NCI-H226 (cell line): ENCODE measurements around the gene SRPRB.
"Not testable (repeated sequence)": the region's sequence is repeated elsewhere in the genome, so short reads cannot be mapped to it uniquely, and the experiment has no call there.

Experiments
- DNase-seq: peaks from one replicate; pipeline ENCODE4 v3.0.0-alpha.2; 2015

Gene SRPRB

DNA sequence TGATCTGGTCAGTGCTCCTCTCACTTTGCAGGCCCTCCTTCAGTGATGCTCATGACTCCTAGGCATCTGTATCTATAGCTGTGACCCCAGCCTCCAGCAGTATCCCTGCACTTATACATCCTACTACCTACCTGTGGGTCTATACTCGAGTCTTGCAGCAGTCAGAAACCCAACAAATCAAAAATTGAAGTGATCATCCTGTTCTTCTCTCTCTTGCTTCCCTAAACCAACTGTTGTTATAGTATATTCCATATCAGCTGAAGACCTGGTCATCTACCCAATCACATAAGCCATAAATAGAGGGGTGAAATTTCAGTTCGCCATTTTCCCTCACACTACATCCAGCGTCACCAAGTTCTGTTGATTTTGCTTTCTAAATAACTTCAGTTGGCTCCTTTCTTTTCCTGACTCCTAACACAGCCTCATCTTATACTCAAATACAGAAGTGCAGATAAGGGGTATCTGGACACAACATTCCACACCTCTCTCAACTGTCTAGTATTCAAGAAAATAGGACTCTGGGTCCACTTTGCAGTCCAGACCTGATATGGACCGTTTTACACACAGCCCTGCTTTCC is 25.9 kb upstream of the SRPRB start:
- no peak for DNase-seq

GRCh38 chr3:133780756-133781155 is 24.9 kb upstream of the SRPRB start:
- DNase-seq: not testable (repeated sequence)

DNA sequence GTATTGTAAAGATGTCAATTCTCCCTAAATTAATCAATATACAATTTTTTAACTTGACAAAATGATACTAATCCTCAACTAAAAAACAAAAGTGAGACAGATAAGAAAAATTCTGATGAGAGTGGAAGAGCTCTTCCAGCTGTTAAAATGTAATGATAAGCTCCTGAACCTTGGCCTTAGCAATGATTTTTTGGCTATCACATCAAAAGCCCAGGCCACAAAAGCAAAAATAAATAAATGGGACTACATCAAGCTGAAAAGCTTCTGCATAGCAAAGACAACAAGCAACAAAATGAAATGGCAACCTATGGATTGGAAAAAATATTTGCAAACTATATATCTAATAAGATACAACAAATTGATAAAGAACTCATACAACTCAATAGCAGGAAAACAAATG is 24.0 kb upstream of the SRPRB start:
- no peak for DNase-seq

DNA sequence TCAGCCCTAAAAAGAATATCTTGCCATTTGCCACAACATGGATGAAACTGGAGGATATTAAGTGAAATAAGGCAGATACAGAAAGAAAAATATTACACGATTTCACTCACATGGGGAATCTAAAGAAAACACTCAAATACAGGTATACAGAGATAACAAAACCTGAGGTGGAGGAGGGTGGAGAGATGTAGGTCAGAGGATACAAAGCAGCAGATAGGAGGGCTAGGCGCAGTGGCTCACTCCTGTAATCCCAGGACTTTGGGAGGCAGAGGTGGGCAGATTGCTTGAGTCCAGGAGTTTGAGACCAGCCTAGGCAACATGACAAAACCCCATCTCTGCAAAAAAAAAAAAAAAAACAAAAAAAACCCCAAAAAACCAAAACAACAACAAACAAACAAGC is 23.2 kb upstream of the SRPRB start:
- DNase-seq: no peak

- no peak for DNase-seq
These were observed 21.9 kb upstream of the SRPRB start for GRCh38 chr3:133783762-133784161.

DNA sequence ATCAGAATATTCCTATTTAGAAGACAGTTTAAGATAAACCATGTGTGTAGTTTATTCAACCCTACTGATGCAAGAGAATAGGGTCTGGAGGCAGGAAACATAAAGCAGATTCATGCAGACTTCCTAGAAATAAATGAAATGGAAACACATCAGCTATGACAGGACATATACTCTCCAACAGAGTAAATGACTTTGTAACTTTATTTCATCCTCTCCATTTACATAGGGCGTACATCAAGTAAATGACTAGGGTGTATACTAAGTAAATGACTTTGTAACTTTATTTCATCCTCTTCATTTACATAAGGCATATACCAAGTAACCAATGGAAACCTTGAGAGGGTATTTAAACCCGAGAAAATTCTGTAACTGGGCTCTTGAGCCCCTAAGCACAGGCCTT is 17.6 kb upstream of the SRPRB start:
- DNase-seq: no peak

DNA sequence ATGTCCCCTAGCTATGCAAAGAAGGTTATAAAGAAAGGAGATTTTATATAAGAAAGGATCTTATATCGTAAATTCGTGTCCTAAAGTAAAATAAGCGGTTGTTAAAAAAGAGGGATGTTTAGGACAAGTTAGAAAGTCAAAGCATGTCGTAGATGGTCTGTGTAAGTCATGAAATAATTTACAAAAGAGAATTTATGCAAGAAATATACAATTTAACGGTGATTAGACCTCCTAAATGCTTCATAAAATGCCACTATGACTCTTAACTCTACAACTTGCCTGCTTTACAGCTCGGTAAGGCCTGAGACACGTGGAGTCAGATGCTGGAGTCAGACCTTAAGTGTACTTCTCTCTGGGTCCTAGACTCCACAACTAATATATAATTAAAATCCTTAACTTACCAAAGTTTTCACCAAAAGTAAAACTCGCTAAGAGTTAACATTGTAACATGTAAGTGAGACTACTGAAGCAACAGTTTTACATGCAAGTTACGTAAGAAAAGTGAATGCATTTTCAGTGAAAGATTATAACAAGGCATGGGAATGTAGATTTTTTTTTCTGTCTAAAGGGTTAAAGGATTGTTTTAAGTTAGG is 13.3 kb upstream of the SRPRB start:
- DNase-seq: peak; percentile 45

GRCh38 chr3:133797396-133798105 is 8.1 kb upstream of the SRPRB start:
- DNase-seq: peak; percentile 72

- DNase-seq: peak; percentile 72
These were observed 5.6 kb upstream of the SRPRB start for GRCh38 chr3:133799794-133800585.

DNA sequence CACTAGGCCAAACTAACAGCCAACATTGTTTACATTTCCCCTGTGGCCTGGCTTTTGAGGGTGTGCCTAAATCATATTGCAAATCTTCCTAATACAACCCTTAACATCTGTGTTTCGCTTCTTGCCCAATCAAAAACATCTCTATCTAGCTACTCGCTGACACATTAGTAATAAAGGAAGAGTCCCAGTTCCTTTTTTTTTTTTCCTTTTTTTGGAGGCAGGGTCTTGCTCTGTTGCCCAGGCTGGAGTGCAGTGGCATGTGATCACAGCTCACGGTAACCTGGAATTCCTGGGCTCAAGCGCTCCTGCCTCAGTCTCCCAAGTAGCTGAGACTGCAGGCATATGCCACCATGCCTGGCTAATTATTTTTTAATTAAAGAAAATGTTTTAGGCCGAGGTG is 2.1 kb upstream of the SRPRB start:
- no peak for DNase-seq

GRCh38 chr3:133804896-133805295 is 719 bp upstream of the SRPRB start:
- no peak for DNase-seq

- no peak for DNase-seq
These were observed 272 bp upstream of the SRPRB start for GRCh38 chr3:133805384-133805701.

DNA sequence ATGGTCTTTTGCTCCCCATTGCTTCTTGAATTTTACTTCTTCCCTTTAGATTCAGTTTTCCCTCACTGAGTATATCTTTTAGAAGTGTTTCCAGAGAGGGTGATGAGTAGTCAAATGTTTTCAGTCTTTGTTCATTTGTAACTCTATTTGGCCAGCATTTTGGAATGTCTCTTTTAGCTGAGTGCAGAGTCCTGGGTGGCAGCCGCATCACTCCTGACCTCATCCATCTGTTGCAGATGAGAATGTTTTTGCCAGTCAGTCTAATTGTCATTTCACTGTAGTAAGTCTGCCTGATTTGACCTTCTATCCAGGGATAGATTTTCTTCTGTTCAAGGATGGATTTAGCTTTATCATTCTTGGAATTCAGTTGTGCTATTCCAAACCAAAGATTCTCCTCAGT is 7.3 kb downstream of the SRPRB start:
- DNase-seq: no peak

DNA sequence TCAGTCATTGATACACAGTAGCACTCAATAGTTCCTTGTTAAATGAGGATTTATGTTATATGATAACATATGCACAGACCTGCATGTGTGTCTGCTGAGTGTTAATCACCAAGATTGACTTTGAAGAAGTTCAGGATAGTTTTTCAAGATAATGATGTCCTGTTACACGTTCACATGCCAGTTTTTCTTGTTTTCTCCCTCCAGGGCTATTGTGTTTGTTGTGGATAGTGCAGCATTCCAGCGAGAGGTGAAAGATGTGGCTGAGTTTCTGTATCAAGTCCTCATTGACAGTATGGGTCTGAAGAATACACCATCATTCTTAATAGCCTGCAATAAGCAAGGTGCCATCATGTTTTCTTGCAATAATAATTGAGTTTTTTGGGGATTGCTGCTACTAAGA is 9.8 kb downstream of the SRPRB start:
- no peak for DNase-seq

DNA sequence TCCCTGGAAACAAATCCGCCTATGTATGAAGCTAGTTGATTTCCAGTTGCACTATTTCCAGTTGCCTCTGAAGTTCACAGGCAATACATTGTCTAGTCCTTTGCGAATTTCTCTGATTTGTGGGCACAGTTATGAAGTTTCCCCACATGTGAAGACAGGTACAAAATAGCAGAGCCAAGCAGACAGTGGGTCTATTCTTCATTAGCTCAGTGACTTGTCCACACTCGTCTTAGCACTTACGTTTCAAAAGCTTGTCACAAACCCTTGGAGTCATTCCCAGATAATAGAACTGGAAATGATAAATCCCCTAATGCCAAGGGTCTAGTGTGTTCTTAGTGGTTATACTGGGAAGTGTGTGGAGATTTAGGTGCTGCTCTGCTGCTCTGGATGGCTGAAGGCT is 14.5 kb downstream of the SRPRB start:
- DNase-seq: no peak

- DNase-seq: no peak
These were observed 15.5 kb downstream of the SRPRB start for GRCh38 chr3:133820889-133821675.

GRCh38 chr3:133821767-133822638 is 16.4 kb downstream of the SRPRB start:
- DNase-seq: peak; percentile 89

DNA sequence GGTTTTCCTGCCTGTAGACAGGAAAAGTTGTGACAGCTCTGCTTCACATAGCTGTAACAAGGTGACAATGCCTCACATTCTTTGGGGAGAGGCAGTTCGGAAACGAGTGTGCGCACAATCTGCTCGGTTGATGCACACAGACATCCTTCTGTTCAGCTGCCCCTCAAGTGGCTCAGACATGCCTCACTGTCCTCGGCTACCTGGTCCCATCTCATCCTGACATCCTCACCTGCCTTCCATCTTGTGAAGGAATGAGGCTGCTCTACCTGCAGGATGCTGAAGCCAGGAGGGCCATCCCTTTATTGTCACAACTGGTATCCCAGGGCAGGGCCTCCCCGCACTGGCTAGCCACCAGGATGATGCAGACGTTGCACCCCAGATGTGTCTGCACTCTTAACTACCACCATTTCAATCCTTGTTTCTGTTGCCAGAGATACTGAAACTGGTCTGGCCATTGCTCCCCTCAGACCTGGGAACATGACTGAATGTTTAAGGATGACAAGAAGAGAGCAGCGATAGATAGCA is 19.4 kb downstream of the SRPRB start:
- DNase-seq: no peak

DNA sequence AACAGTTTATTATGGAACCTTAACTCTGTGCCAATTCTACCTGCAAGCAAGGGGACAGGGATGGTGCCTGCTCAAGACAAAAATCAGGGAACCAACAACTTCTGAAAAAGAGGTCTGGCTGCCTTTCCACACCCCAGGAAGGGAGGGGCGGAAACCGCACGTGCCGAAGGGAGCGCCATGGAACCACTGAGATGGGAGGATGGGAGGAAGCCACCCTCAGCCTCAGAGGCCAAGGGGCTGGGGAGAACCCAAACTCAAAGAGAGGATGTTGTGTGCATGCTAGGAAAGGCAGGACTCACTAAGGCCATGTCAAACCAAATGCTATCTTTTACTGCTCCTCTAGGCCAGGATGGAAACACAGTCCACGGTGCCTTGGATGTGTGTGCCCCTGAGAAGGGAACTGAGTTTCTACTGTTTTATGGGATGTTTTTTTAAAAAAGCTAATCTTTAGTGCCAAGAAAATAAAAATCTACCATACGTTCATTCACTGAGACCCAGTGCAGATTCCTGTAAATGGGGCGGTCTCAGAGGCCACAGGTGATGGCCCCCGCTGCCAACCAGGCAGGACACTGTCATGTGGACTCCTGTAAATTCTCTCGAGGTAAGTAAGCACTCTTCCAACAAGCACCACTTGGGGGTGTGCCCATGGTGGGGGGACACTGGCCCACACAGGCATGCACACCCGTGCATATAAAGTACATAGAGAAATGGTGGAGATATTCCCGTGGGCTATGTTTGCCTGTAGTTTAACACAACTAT is 20.5 kb downstream of the SRPRB start:
- no peak for DNase-seq

- DNase-seq: no peak
These were observed 21.5 kb downstream of the SRPRB start for GRCh38 chr3:133827136-133827535.

GRCh38 chr3:133827684-133828083 is 22.1 kb downstream of the SRPRB start:
- DNase-seq: no peak
